Transverse colon (tissue), 4 donors: ENCODE results near the gene XCR1.

Source experiments
- CTCF ChIP-seq, 5 experiments: fragments of 200-600 bp in 3 of 5; fragments of 450-650 bp in 2 of 5; sonication (generic) in 3 of 5; IDR thresholded peaks; 1 replicate in 2 of 5; 2 replicates in 3 of 5; pipeline ENCODE4 v1.5.1; 2016 to 2017; ENCODE audit warnings: antibody characterized with exemption in 5 of 5, inconsistent platforms in 3 of 5, mild to moderate bottlenecking in 2 of 5, moderate library complexity in 1 of 5
- EP300 ChIP-seq: sonication (generic); formaldehyde crosslinking; IDR thresholded peaks from one replicate; pipeline ENCODE4 v1.6.1; 2017; ENCODE audit warnings: antibody characterized with exemption, low read depth
- POLR2A ChIP-seq: fragments of 450-650 bp; IDR thresholded peaks from one replicate; pipeline ENCODE4 v1.6.1; 2016; ENCODE audit warnings: antibody characterized with exemption, mild to moderate bottlenecking, moderate library complexity
- POLR2AphosphoS5 ChIP-seq, 3 donors: sonication (generic); formaldehyde crosslinking; IDR thresholded peaks; one replicate each; pipeline ENCODE4 v1.6.1; 2016; ENCODE audit warnings: antibody characterized with exemption in 3 of 3

GRCh38 chr3:46012246-46012645, 15.0 kb downstream of the XCR1 start:
- TF ChIP-seq CTCF (IDR thresholded peaks at IDR 0.05) (no peak), POLR2AphosphoS5 (IDR thresholded peaks at IDR 0.05) (no peak), POLR2A (no peak), EP300 (no peak)
